Hepatocyte (in vitro differentiated cells): ENCODE data around the gene HLX. TPM values are rescaled to one million over a fixed set of nuclear protein-coding genes. Genes with fewer than 3 reads are reported as not detected.

Source experiments
- DNase-seq: peaks from one replicate; pipeline ENCODE4 v3.0.0-alpha.2; 2016; ENCODE audit warnings: low spot score
- H2AFZ ChIP-seq: fragments of 200-600 bp; sonication (generic); 2 replicates; pipeline ENCODE4 v1.6.0; 2016; ENCODE audit warnings: antibody characterized with exemption, mild to moderate bottlenecking
- H3K27ac ChIP-seq: fragments of 200-600 bp; sonication (generic); 2 replicates; pipeline ENCODE4 v1.5.1; 2016; ENCODE audit warnings: mild to moderate bottlenecking
- H3K27me3 ChIP-seq: fragments of 200-600 bp; sonication (generic); 2 replicates; pipeline ENCODE4 v1.6.1; 2016
- H3K36me3 ChIP-seq: fragments of 200-600 bp; sonication (generic); replicated peaks from 2 replicates; pipeline ENCODE4 v1.5.1; 2016; ENCODE audit warnings: low read depth; ENCODE audit not compliant: insufficient read depth
- H3K4me1 ChIP-seq: fragments of 200-600 bp; sonication (generic); 2 replicates; pipeline ENCODE4 v1.5.1; 2016; ENCODE audit warnings: mild to moderate bottlenecking, moderate library complexity; ENCODE audit not compliant: insufficient read depth
- H3K4me2 ChIP-seq: fragments of 200-600 bp; sonication (generic); 2 replicates; pipeline ENCODE4 v1.6.0; 2016
- H3K4me3 ChIP-seq: fragments of 200-600 bp; sonication (generic); 2 replicates; pipeline ENCODE4 v1.5.1; 2016; ENCODE audit warnings: mild to moderate bottlenecking
- H3K79me2 ChIP-seq: fragments of 200-600 bp; sonication (generic); 2 replicates; pipeline ENCODE4 v1.6.0; 2017; ENCODE audit warnings: mild to moderate bottlenecking
- H3K9me2 ChIP-seq: fragments of 200-600 bp; sonication (generic); replicated peaks from 2 replicates; pipeline ENCODE4 v1.6.0; 2017; ENCODE audit warnings: mild to moderate bottlenecking; ENCODE audit not compliant: insufficient read depth
- H3K9me3 ChIP-seq: fragments of 200-600 bp; sonication (generic); 2 replicates; pipeline ENCODE4 v1.5.1; 2016; ENCODE audit warnings: low read depth, mild to moderate bottlenecking
- H4K20me1 ChIP-seq: fragments of 200-600 bp; sonication (generic); 2 replicates; pipeline ENCODE4 v1.6.0; 2016; ENCODE audit warnings: mild to moderate bottlenecking; ENCODE audit not compliant: insufficient read depth, poor library complexity, severe bottlenecking
- CTCF ChIP-seq: fragments of 200-600 bp; sonication (generic); IDR thresholded peaks from 2 replicates; pipeline ENCODE4 v1.5.1; 2016; ENCODE audit warnings: antibody characterized with exemption, mild to moderate bottlenecking; ENCODE audit not compliant: poor library complexity
- EZH2 ChIP-seq: fragments of 200-600 bp; sonication (generic); IDR thresholded peaks from 2 replicates; pipeline ENCODE4 v1.6.1; 2016; ENCODE audit warnings: antibody characterized with exemption, mild to moderate bottlenecking, borderline replicate concordance
- EZH2phosphoT487 ChIP-seq: fragments of 200-600 bp; sonication (generic); IDR thresholded peaks from one replicate; pipeline ENCODE4 v1.6.1; 2018; ENCODE audit warnings: antibody characterized with exemption, mild to moderate bottlenecking, low read depth, moderate library complexity; ENCODE audit not compliant: unreplicated experiment, severe bottlenecking
- WGBS: methylation state at CpG from one replicate; pipeline ENCODE4 v1.1.6; 2016; ENCODE audit warnings: low lambda C conversion rate; ENCODE audit errors: missing lambda C conversion rate; 5-methylcytosine and 5-hydroxymethylcytosine counted together
- polyA plus RNA-seq: library from polyadenylated mRNA; unstranded; fragments of >200 nt; fragmentation: Nextera tagmentation; extraction: Ambion mirVana; gene quantifications from 2 replicates; pipeline ENCODE4 v1.2.1, GENCODE V29; 2016
- total RNA-seq: library from RNA; depleted of rRNA; stranded (reverse); fragments of >200 nt; gene quantifications from 2 replicates; pipeline ENCODE4 v1.2.3, GENCODE V29; 2014

The HLX gene
- total and polyA plus RNA-seq, 2 experiments from 2014 or later, result 1.4 to 6.1 TPM

GRCh38 chr1:220838578-220838977 lies 40.7 kb upstream of the HLX start:
- no peaks in the 10 kb centered on the region for H4K20me1 ChIP-seq
- no peaks in the 10 kb centered on the region for H3K4me1 ChIP-seq
- no peaks in the 10 kb centered on the region for H3K36me3 ChIP-seq
- H2AFZ ChIP-seq, result no peak overlapping the region
- H3K9me3 ChIP-seq, result no peaks in the 10 kb centered on the region
- no peak overlapping the region for H3K4me2 ChIP-seq
- H3K27ac ChIP-seq, result no peak overlapping the region
- no peak for TF ChIP-seq EZH2
- TF ChIP-seq CTCF, result no peak
- no peak for TF ChIP-seq EZH2phosphoT487
- H3K27me3 ChIP-seq, result no peaks in the 10 kb centered on the region
- no peaks in the 10 kb centered on the region for H3K9me2 ChIP-seq
- H3K4me3 ChIP-seq, result no peak overlapping the region
- H3K79me2 ChIP-seq, result no peaks in the 10 kb centered on the region
- no peak for DNase-seq
- WGBS, result 88% methylated on average over 5 of the region's 5 CpGs

GRCh38 chr1:220839474-220839873 lies 39.8 kb upstream of the HLX start:
- Histone ChIP-seq H2AFZ (no peak overlapping the region), H4K20me1 (no peaks in the 10 kb centered on the region), H3K79me2 (no peaks in the 10 kb centered on the region), H3K4me1 (no peaks in the 10 kb centered on the region), H3K4me3 (no peak overlapping the region), H3K36me3 (no peaks in the 10 kb centered on the region), H3K9me2 (no peaks in the 10 kb centered on the region), H3K4me2 (no peak overlapping the region), H3K9me3 (no peaks in the 10 kb centered on the region), H3K27me3 (no peaks in the 10 kb centered on the region), H3K27ac (no peak overlapping the region)
- TF ChIP-seq CTCF, result no peak
- TF ChIP-seq EZH2, result no peak
- no peak for TF ChIP-seq EZH2phosphoT487
- 67% methylated on average over 5 of the region's 5 CpGs for WGBS
- DNase-seq, result no peak

- Histone ChIP-seq H3K79me2 (no peaks in the 10 kb centered on the region), H3K4me2 (no peak overlapping the region), H4K20me1 (no peaks in the 10 kb centered on the region), H3K9me3 (no peaks in the 10 kb centered on the region), H3K27ac (no peak overlapping the region), H3K36me3 (no peaks in the 10 kb centered on the region), H3K4me1 (no peaks in the 10 kb centered on the region), H2AFZ (no peak overlapping the region), H3K27me3 (no peaks in the 10 kb centered on the region), H3K9me2 (no peaks in the 10 kb centered on the region), H3K4me3 (no peak overlapping the region)
- no peak for DNase-seq
- TF ChIP-seq EZH2phosphoT487, result no peak
- TF ChIP-seq EZH2, result no peak
- no peak for TF ChIP-seq CTCF
Measured at GRCh38 chr1:220841293-220841692, 38.0 kb upstream of the HLX start.

- Histone ChIP-seq H3K4me2 (peak overlapping the region; percentile 8), H3K79me2 (no peaks in the 10 kb centered on the region), H3K4me3 (no peak overlapping the region), H3K36me3 (no peaks in the 10 kb centered on the region), H3K27me3 (no peaks in the 10 kb centered on the region), H3K9me3 (no peaks in the 10 kb centered on the region), H3K4me1 (no peaks in the 10 kb centered on the region), H3K27ac (peak overlapping the region; percentile 37), H2AFZ (no peak overlapping the region), H4K20me1 (no peaks in the 10 kb centered on the region), H3K9me2 (no peaks in the 10 kb centered on the region)
- WGBS, result 44% methylated on average over 6 of the region's 6 CpGs
- no peak for TF ChIP-seq EZH2phosphoT487
- TF ChIP-seq EZH2, result no peak
- no peak for TF ChIP-seq CTCF
- DNase-seq, result no peak
Measured at GRCh38 chr1:220843481-220844011, 35.7 kb upstream of the HLX start.
